GM23248 (cell line): ENCODE data around the gene C20orf202. TPM values are rescaled to one million over a fixed set of nuclear protein-coding genes. Genes with fewer than 3 reads are reported as not detected.

Experiments used
- DNase-seq: peaks from one replicate; pipeline ENCODE4 v3.0.0-alpha.2; 2015
- H2AFZ ChIP-seq: fragments of 200-600 bp; sonication (generic); 2 replicates; pipeline ENCODE4 v1.6.1; 2016; ENCODE audit warnings: antibody characterized with exemption
- H3F3A ChIP-seq: fragments of 200-600 bp; sonication (generic); 2 replicates; pipeline ENCODE4 v1.6.1; 2016; ENCODE audit warnings: mild to moderate bottlenecking, antibody characterized with exemption, mixed run types; ENCODE audit not compliant: insufficient read depth
- H3K27ac ChIP-seq: fragments of 200-600 bp; sonication (generic); 2 replicates; pipeline ENCODE4 v1.5.1; 2016; ENCODE audit warnings: mild to moderate bottlenecking
- H3K27me3 ChIP-seq: fragments of 200-600 bp; sonication (generic); replicated peaks from 2 replicates; pipeline ENCODE4 v1.6.1; 2016; ENCODE audit warnings: mild to moderate bottlenecking; ENCODE audit not compliant: insufficient read depth
- H3K36me3 ChIP-seq: fragments of 200-600 bp; sonication (generic); 2 replicates; pipeline ENCODE4 v1.6.1; 2016; ENCODE audit warnings: low read depth, mild to moderate bottlenecking
- H3K4me1 ChIP-seq: fragments of 200-600 bp; sonication (generic); 2 replicates; pipeline ENCODE4 v1.6.1; 2016; ENCODE audit warnings: mild to moderate bottlenecking; ENCODE audit not compliant: insufficient read depth
- H3K4me2 ChIP-seq: fragments of 200-600 bp; sonication (generic); one replicate; pipeline ENCODE4 v1.6.1; 2016; ENCODE audit warnings: mild to moderate bottlenecking; ENCODE audit not compliant: unreplicated experiment
- H3K4me3 ChIP-seq: fragments of 200-600 bp; sonication (generic); 2 replicates; pipeline ENCODE4 v1.5.1; 2016; ENCODE audit warnings: mild to moderate bottlenecking
- H3K79me2 ChIP-seq: fragments of 200-600 bp; sonication (generic); 2 replicates; pipeline ENCODE4 v1.6.1; 2016; ENCODE audit warnings: mild to moderate bottlenecking; ENCODE audit not compliant: insufficient read depth
- H3K9ac ChIP-seq: fragments of 200-600 bp; sonication (generic); 2 replicates; pipeline ENCODE4 v1.6.1; 2016; ENCODE audit warnings: mild to moderate bottlenecking
- H3K9me2 ChIP-seq: fragments of 200-600 bp; sonication (generic); 2 replicates; pipeline ENCODE4 v1.6.1; 2016; ENCODE audit warnings: mixed run types, mild to moderate bottlenecking, moderate library complexity; ENCODE audit not compliant: insufficient read depth
- H3K9me3 ChIP-seq: fragments of 200-600 bp; sonication (generic); one replicate; pipeline ENCODE4 v1.6.1; 2017; ENCODE audit warnings: low read depth
- H4K20me1 ChIP-seq: fragments of 200-600 bp; sonication (generic); 2 replicates; pipeline ENCODE4 v1.6.0; 2016; ENCODE audit not compliant: insufficient read depth
- EZH2 ChIP-seq: fragments of 200-600 bp; sonication (generic); IDR thresholded peaks from 2 replicates; pipeline ENCODE4 v1.6.1; 2018; ENCODE audit warnings: antibody characterized with exemption, mild to moderate bottlenecking; ENCODE audit not compliant: insufficient read depth, poor library complexity, severe bottlenecking
- EZH2phosphoT487 ChIP-seq: fragments of 200-600 bp; sonication (generic); IDR thresholded peaks from 2 replicates; pipeline ENCODE4 v1.6.1; 2018; ENCODE audit warnings: antibody characterized with exemption, moderate library complexity, mild to moderate bottlenecking, low read depth; ENCODE audit not compliant: insufficient read depth
- WGBS, 2 experiments: methylation state at CpG; one replicate each; pipeline ENCODE4 v1.1.6; 2015 to 2017; ENCODE audit warnings: low lambda C conversion rate in 2 of 2, low coverage in 1 of 2; ENCODE audit errors: missing lambda C conversion rate in 2 of 2; 5-methylcytosine and 5-hydroxymethylcytosine counted together
- in situ Hi-C: fragments of 300-500 bp; cut with MboI; formaldehyde crosslinking; loops from 2 replicates; pipeline ENCODE4 v1.15.0; 2020
- polyA plus RNA-seq: library from polyadenylated mRNA; unstranded; fragments of >200 nt; fragmentation: Nextera tagmentation; extraction: Ambion mirVana; gene quantifications from 2 replicates; pipeline ENCODE4 v1.2.1, GENCODE V29; 2016
- total RNA-seq: library from RNA; depleted of rRNA; stranded (reverse); fragments of >200 nt; shearing (Covaris generic); gene quantifications from 2 replicates; pipeline ENCODE4 v1.2.3, GENCODE V29; 2014

The C20orf202 gene
- total and polyA plus RNA-seq, 2 experiments from 2014 or later = not detected

DNA sequence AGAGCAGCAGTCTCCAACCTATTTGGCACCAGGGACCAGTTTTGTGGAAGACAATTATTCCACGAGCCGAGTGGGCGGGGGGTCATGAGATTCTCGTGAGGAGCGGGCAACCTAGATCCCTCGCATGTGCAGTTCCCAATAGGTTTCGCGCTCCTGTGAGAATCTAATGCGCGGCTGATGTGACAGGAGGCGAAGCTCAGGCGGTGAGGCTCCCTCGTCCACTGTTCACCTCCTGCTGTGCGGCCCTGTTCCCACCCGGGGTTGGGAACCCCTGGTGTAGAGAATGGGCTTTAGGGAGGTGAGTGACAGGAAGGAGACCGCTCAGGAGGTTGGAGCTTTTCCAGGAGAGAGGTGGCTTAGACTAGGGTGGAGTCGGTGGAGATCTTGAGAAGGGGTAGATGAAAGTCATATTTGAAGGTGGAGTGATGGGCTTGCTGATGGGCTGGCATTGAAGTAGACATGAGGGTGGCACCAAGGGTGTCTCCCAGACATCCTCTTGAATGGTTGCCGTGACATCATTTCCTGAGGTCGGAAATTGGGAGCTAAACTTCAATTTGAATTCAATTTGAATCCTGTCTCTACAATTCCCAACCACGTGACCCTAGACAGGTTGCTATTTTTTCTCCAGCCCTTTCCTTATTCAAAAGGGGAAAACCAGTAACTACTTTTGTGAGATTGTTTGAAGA, 21.1 kb downstream of the C20orf202 start:
- no peak for DNase-seq
- Histone ChIP-seq H2AFZ (no peak overlapping the region), H4K20me1 (no peaks in the 10 kb centered on the region), H3K4me1 (no peaks in the 10 kb centered on the region), H3K27me3 (no peaks in the 10 kb centered on the region), H3K4me2 (no peak overlapping the region), H3K9ac (no peak overlapping the region), H3K9me2 (no peaks in the 10 kb centered on the region), H3K36me3 (no peaks in the 10 kb centered on the region), H3K79me2 (no peaks in the 10 kb centered on the region), H3K27ac (no peak overlapping the region), H3K4me3 (no peak overlapping the region), H3K9me3 (no peaks in the 10 kb centered on the region), H3F3A (no peaks in the 10 kb centered on the region)
- WGBS, 2 experiments = 74 to 75% methylated on average over 20 of the region's 20 CpGs
- no peak for TF ChIP-seq EZH2
- no peak for TF ChIP-seq EZH2phosphoT487
- in situ Hi-C loops = loop anchor here (25.0 kb wide), 1 partner anchor 412 kb away; no protein-coding TSS in a partner anchor

DNA sequence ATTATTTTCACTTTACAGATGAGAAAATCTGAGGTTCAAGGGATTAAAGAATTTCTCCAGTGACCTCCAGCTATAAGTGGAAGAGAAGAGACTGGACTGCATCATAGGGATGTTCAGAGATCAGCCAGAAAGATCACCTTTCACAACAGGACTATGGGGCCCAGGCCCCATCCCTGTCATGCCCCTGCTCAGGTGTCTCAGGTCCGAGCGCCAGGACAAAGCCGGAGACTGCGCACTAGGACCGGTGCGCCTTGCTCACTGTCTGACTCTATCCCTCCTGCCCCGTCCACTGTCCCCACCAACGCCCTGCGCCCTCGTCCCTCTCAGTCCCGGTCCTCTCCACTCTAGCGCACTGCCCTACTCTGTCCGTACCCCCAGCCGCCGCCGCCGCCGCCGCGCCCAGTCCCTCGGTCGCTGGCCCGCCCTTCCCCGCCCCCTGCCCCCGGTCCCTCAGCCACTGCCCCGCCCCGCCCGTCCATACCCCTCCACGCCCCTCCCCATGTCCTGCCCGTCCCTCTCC, 22.1 kb downstream of the C20orf202 start:
- in situ Hi-C loops = no loop called here
- 3% methylated on average over 10 to 30 of the region's 30 CpGs for WGBS, 2 experiments

DNA sequence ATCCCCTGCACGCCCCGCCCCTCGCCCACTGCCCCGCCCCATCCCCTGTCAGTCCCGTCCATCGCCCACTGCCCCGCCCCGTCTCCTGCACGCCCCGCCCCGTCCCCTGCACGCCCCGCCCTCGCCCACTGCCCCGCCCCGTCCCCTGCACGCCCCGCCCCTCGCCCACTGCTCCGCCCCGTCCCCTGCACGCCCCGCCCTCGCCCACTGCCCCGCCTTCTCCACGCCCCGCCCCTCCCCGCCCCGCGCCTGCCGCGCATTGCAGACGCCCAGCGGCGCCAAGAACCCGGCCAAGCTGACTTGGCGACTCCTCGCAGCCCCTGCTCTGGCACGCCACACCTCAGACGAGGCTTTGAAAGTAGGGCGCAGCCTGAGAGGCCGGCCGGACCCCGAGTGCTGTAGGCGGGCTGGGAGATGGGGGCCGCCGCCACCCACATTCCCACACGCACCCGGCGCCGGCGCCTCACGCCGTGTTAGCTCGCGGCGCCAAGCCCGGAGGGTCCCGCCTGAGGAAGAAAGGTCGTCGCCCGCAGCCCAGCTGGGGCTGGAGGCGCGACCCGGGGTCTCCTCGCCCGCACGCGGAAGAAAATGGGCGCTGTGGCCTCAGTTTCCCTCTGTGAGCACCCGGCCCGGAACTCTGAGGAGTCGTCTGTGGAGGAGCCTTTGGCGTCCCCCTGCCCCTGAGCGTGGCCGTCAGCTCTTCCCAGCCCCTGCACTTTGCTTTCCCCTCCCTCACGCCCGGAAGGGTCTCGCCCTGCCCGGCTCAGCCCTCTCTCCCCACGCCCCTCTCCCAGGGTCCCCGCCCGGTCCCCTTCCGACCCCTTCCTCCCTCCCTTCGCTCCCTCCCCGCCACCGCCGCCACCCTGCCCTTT, 22.8 kb downstream of the C20orf202 start, which contains the start of gene RAD21L1:
TSS of gene RAD21L1 (plus strand) at position 262 of the 872 bp plus-strand sequence. CDS start 2,410 bp downstream, outside the sequence.
- in situ Hi-C loops = no loop called here
- DNase-seq = peak; percentile 88
- WGBS, 2 experiments = 0 to 2% methylated on average over 35 to 82 of the region's 88 CpGs
- no peaks in the 10 kb centered on the region for H3K9me3 ChIP-seq
- no peaks in the 10 kb centered on the region for H3K36me3 ChIP-seq
- H3F3A ChIP-seq = no peaks in the 10 kb centered on the region
- peak within 1 kb of the TSS; percentile 96 for H3K4me2 ChIP-seq
- H3K27ac ChIP-seq = no peak within 1 kb of the TSS
- H3K9me2 ChIP-seq = no peaks in the 10 kb centered on the region
- no peaks in the 10 kb centered on the region for H3K27me3 ChIP-seq
- no peaks in the 10 kb centered on the region for H4K20me1 ChIP-seq
- peak within 1 kb of the TSS; percentile 94 for H2AFZ ChIP-seq
- no peaks in the 10 kb centered on the region for H3K4me1 ChIP-seq
- no peaks in the 10 kb centered on the region for H3K79me2 ChIP-seq
- peak within 1 kb of the TSS; percentile 83 for H3K4me3 ChIP-seq
- peak within 1 kb of the TSS; percentile 78 for H3K9ac ChIP-seq
- no peak for TF ChIP-seq EZH2
- TF ChIP-seq EZH2phosphoT487 = no peak

More for the DNA sequence above, 22.1 kb downstream of the C20orf202 start:
- H3K4me1 ChIP-seq = no peaks in the 10 kb centered on the region
- H3F3A ChIP-seq = no peaks in the 10 kb centered on the region
- H3K4me2 ChIP-seq = peak overlapping the region; percentile 6
- H3K79me2 ChIP-seq = no peaks in the 10 kb centered on the region
- H3K9me3 ChIP-seq = no peaks in the 10 kb centered on the region
- peak overlapping the region; percentile 58 for H3K4me3 ChIP-seq
- H3K27me3 ChIP-seq = no peaks in the 10 kb centered on the region
- peak overlapping the region; percentile 74 for H2AFZ ChIP-seq
- DNase-seq = no peak
- H3K9me2 ChIP-seq = no peaks in the 10 kb centered on the region
- no peaks in the 10 kb centered on the region for H3K36me3 ChIP-seq
- no peak overlapping the region for H3K9ac ChIP-seq
- H4K20me1 ChIP-seq = no peaks in the 10 kb centered on the region
- no peak for TF ChIP-seq EZH2
- TF ChIP-seq EZH2phosphoT487 = no peak
- no peak overlapping the region for H3K27ac ChIP-seq

DNA sequence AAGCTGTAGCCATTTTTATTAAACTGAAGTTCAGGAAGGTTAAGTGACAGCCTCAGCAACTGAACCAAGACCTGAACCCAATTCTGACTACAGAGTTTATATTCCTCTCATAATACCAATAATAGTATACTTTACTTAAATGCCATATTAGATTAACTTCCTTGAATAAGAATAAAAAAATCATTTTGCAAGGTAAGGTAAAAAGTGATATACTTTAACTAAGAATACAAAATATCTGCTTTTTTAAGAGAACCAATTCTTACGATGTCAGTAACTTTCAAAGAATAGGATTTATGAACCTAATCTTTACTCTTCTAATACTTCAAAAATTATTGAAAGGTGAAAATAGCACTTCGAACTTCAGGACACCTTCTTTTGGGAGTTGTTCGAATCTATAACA, 26.3 kb downstream of the C20orf202 start:
- WGBS, 2 experiments = 80 to 82% methylated on average over 3 of the region's 3 CpGs
- H3K27me3 ChIP-seq = no peaks in the 10 kb centered on the region
- TF ChIP-seq EZH2 = no peak

More for the DNA sequence above, 26.3 kb downstream of the C20orf202 start:
- Histone ChIP-seq H3K9ac (no peak overlapping the region), H3K9me3 (no peaks in the 10 kb centered on the region), H2AFZ (no peak overlapping the region), H3K36me3 (no peaks in the 10 kb centered on the region), H3K4me1 (no peaks in the 10 kb centered on the region), H3K4me3 (no peak overlapping the region), H4K20me1 (no peaks in the 10 kb centered on the region), H3F3A (no peaks in the 10 kb centered on the region), H3K4me2 (no peak overlapping the region), H3K9me2 (no peaks in the 10 kb centered on the region), H3K27ac (no peak overlapping the region), H3K79me2 (no peaks in the 10 kb centered on the region)
- DNase-seq = no peak
- in situ Hi-C loops = no loop called here
